IMR-90 (cell line): ENCODE results near the gene CIB2. TPM values are rescaled to one million over a fixed set of nuclear protein-coding genes. Genes with fewer than 3 reads are reported as not detected.
A peak's percentile ranks its signal among the peaks of the same experiment; 100 is the strongest.

Source experiments
- ATAC-seq: fragments of 200-7000 bp; cut with Tn5 transposase; 2 replicates; pipeline ENCODE4 v1.9.1; 2020; ENCODE audit warnings: low read depth, mild to moderate bottlenecking, moderate library complexity
- BruUV-seq: library from RNA; stranded (reverse); fragments of 400-500 nt; replicated peaks from 2 replicates; lab custom pipeline; 2021; lab: Mats Ljungman, UMichigan
- CTCF ChIA-PET: fragments of 300-600 bp; formaldehyde crosslinking; extraction: SDS; loops from one replicate; lab custom pipeline; 2021; ENCODE audit warnings: antibody characterized with exemption; lab: Yijun Ruan, JAX
- POLR2A ChIA-PET: fragments of 300-600 bp; sonication (Branson Sonifier 250); formaldehyde crosslinking; loops from one replicate; lab custom pipeline; 2022; ENCODE audit warnings: antibody characterized with exemption; ENCODE audit not compliant: unreplicated experiment; lab: Charles Lee
- DNase-seq: peaks from one replicate; pipeline ENCODE4 v3.0.0; 2013
- H2AFZ ChIP-seq: replicated peaks from 2 replicates; pipeline ENCODE3; 2013; ENCODE audit warnings: low read length, mild to moderate bottlenecking; ENCODE audit not compliant: poor library complexity
- H2AK5ac ChIP-seq: 2 replicates; pipeline ENCODE4 v1.6.1; 2013; ENCODE audit warnings: low read depth, low read length, inconsistent platforms
- H2AK9ac ChIP-seq: replicated peaks from 2 replicates; pipeline ENCODE3; 2013; ENCODE audit warnings: mild to moderate bottlenecking, low read depth, low read length, moderate library complexity; ENCODE audit not compliant: poor library complexity
- H2BK120ac ChIP-seq: 2 replicates; pipeline ENCODE4 v1.6.1; 2013; ENCODE audit warnings: low read depth, low read length, inconsistent platforms
- H2BK15ac ChIP-seq: 3 replicates; pipeline ENCODE4 v1.6.1; 2013; ENCODE audit warnings: low read depth, low read length, inconsistent platforms
- H2BK20ac ChIP-seq: 2 replicates; pipeline ENCODE4 v1.6.1; 2013; ENCODE audit warnings: low read depth, mild to moderate bottlenecking, inconsistent platforms, low read length, moderate library complexity
- H2BK5ac ChIP-seq: 2 replicates; pipeline ENCODE4 v1.6.1; 2013; ENCODE audit warnings: mild to moderate bottlenecking, low read depth, low read length, inconsistent platforms; ENCODE audit not compliant: poor library complexity, severe bottlenecking
- H3K14ac ChIP-seq: replicated peaks from 2 replicates; pipeline ENCODE4 v1.6.1; 2013; ENCODE audit warnings: low read depth, low read length, inconsistent platforms
- H3K18ac ChIP-seq: 2 replicates; pipeline ENCODE4 v1.6.1; 2013; ENCODE audit warnings: low read depth, low read length, control low read depth
- H3K23ac ChIP-seq: 2 replicates; pipeline ENCODE4 v1.6.1; 2013; ENCODE audit warnings: low read depth, low read length, inconsistent platforms
- H3K27ac ChIP-seq: 2 replicates; pipeline ENCODE4 v1.5.1; 2013; ENCODE audit warnings: mild to moderate bottlenecking, control low read depth, low read length; ENCODE audit not compliant: insufficient read depth
- H3K27me3 ChIP-seq: 2 replicates; pipeline ENCODE4 v1.6.1; 2013; ENCODE audit warnings: low read length; ENCODE audit not compliant: control insufficient read depth, insufficient read depth
- H3K36me3 ChIP-seq: 2 replicates; pipeline ENCODE4 v1.6.1; 2013; ENCODE audit warnings: low read length, mixed read lengths; ENCODE audit not compliant: control insufficient read depth, insufficient read depth
- H3K4ac ChIP-seq: 2 replicates; pipeline ENCODE4 v1.6.1; 2013; ENCODE audit warnings: low read depth, low read length, inconsistent platforms
- H3K4me1 ChIP-seq: 2 replicates; pipeline ENCODE4 v1.6.1; 2013; ENCODE audit warnings: low read length, mixed read lengths; ENCODE audit not compliant: control insufficient read depth, insufficient read depth
- H3K4me2 ChIP-seq: 2 replicates; pipeline ENCODE4 v1.6.1; 2013; ENCODE audit warnings: low read depth, mild to moderate bottlenecking, control low read depth, low read length, moderate library complexity
- H3K4me3 ChIP-seq: 2 replicates; pipeline ENCODE4 v1.5.1; 2013; ENCODE audit warnings: low read depth, mild to moderate bottlenecking, control low read depth, low read length, moderate library complexity; ENCODE audit not compliant: insufficient read depth
- H3K56ac ChIP-seq: 2 replicates; pipeline ENCODE4 v1.6.1; 2013; ENCODE audit warnings: low read length, inconsistent platforms; ENCODE audit not compliant: insufficient read depth; ENCODE audit errors: extremely low read depth
- H3K79me1 ChIP-seq, 2 experiments: 2 replicates each; pipeline ENCODE4 v1.6.1; 2013; ENCODE audit warnings: low read length in 2 of 2, inconsistent platforms in 1 of 2, low read depth in 1 of 2
- H3K9ac ChIP-seq: 2 replicates; pipeline ENCODE4 v1.6.1; 2013; ENCODE audit warnings: low read depth, low read length, control low read depth
- H3K9me1 ChIP-seq: 2 replicates; pipeline ENCODE4 v1.6.1; 2013; ENCODE audit warnings: low read length, inconsistent platforms; ENCODE audit not compliant: insufficient read depth
- H3K9me3 ChIP-seq: 2 replicates; pipeline ENCODE4 v1.6.1; 2013; ENCODE audit warnings: low read length; ENCODE audit not compliant: control insufficient read depth, insufficient read depth
- H4K20me1 ChIP-seq: 2 replicates; pipeline ENCODE4 v1.6.1; 2013; ENCODE audit warnings: low read length, inconsistent platforms; ENCODE audit not compliant: insufficient read depth
- H4K5ac ChIP-seq: 2 replicates; pipeline ENCODE4 v1.6.1; 2013; ENCODE audit warnings: mild to moderate bottlenecking, low read depth, low read length, control low read depth
- H4K8ac ChIP-seq, 2 experiments: 2 replicates each; pipeline ENCODE4 v1.6.1; 2013; ENCODE audit warnings: low read depth in 2 of 2, low read length in 2 of 2, control low read depth in 1 of 2, inconsistent platforms in 1 of 2
- H4K91ac ChIP-seq: 2 replicates; pipeline ENCODE4 v1.6.1; 2013; ENCODE audit warnings: low read depth, low read length, inconsistent platforms; ENCODE audit not compliant: insufficient read depth
- BHLHE40 ChIP-seq: fragments of 150-350 bp; IDR thresholded peaks from 2 replicates; pipeline ENCODE4 v1.6.1; 2016; ENCODE audit warnings: mild to moderate bottlenecking, low read depth, low read length
- CEBPB ChIP-seq: IDR thresholded peaks from 2 replicates; pipeline ENCODE4 v1.6.1; 2012; ENCODE audit warnings: low read depth, low read length, improper control_type of control experiment
- CHD1 ChIP-seq: IDR thresholded peaks from 2 replicates; pipeline ENCODE4 v1.6.1; 2012; ENCODE audit warnings: low read depth, low read length, improper control_type of control experiment
- FOS ChIP-seq: fragments of 150-350 bp; IDR thresholded peaks from 2 replicates; pipeline ENCODE4 v1.6.1; 2016; ENCODE audit warnings: low read depth, low read length
- MAFK ChIP-seq: IDR thresholded peaks from 2 replicates; pipeline ENCODE4 v1.6.1; 2012; ENCODE audit warnings: low read depth, low read length, improper control_type of control experiment
- MAZ ChIP-seq: IDR thresholded peaks from 2 replicates; pipeline ENCODE4 v1.6.1; 2012; ENCODE audit warnings: low read depth, mild to moderate bottlenecking, low read length, improper control_type of control experiment, moderate library complexity, borderline replicate concordance
- MXI1 ChIP-seq: IDR thresholded peaks from 2 replicates; pipeline ENCODE4 v1.6.1; 2012; ENCODE audit warnings: low read depth, mild to moderate bottlenecking, low read length, moderate library complexity, borderline replicate concordance
- NFE2L2 ChIP-seq: fragments of 150-350 bp; IDR thresholded peaks from 2 replicates; pipeline ENCODE4 v1.6.1; 2016; ENCODE audit warnings: low read depth, mild to moderate bottlenecking, low read length
- POLR2A ChIP-seq: IDR thresholded peaks from 2 replicates; pipeline ENCODE4 v1.6.1; 2012; ENCODE audit warnings: mild to moderate bottlenecking, low read depth, low read length
- RAD21 ChIP-seq: IDR thresholded peaks from 2 replicates; pipeline ENCODE4 v1.6.1; 2012; ENCODE audit warnings: low read length, improper control_type of control experiment
- RCOR1 ChIP-seq: IDR thresholded peaks from 2 replicates; pipeline ENCODE4 v1.6.1; 2012; ENCODE audit warnings: mild to moderate bottlenecking, low read length, improper control_type of control experiment; ENCODE audit not compliant: insufficient replicate concordance
- RFX5 ChIP-seq: IDR thresholded peaks from 2 replicates; pipeline ENCODE4 v1.8.0; 2012; ENCODE audit warnings: low read depth, mild to moderate bottlenecking, low read length, moderate library complexity
- SMC3 ChIP-seq: fragments of 150-350 bp; IDR thresholded peaks from 2 replicates; pipeline ENCODE4 v1.6.1; 2016; ENCODE audit warnings: low read depth, mild to moderate bottlenecking, antibody characterized with exemption, low read length, moderate library complexity
- USF2 ChIP-seq: fragments of 150-350 bp; IDR thresholded peaks from 2 replicates; pipeline ENCODE4 v1.6.1; 2017; ENCODE audit warnings: mild to moderate bottlenecking, antibody characterized with exemption, low read length, low read depth
- WGBS, 2 experiments: methylation state at CpG; one replicate each; pipeline versions ENCODE4 v1.1.5 to v1.1.7; 2013; ENCODE audit warnings: missing lambda C conversion rate in 2 of 2; ENCODE audit not compliant: insufficient read length in 1 of 2; ENCODE audit errors: extremely low coverage in 2 of 2; 5-methylcytosine and 5-hydroxymethylcytosine counted together
- dilution Hi-C: fragments of 300-500 bp; cut with HindIII; formaldehyde crosslinking; loops from one replicate; pipeline ENCODE4 v1.14.3; 2018; ENCODE audit warnings: low sequenced_read_pairs; ENCODE audit not compliant: unreplicated experiment
- in situ Hi-C: fragments of 300-500 bp; cut with MboI; formaldehyde crosslinking; loops from 3 replicates; pipeline ENCODE4 v1.14.3; 2019; ENCODE audit warnings: low sequenced_read_pairs, inconsistent platforms, mixed read lengths
- intact Hi-C: fragments of 100-400 bp; cut with micrococcal nuclease; formaldehyde crosslinking; loops from 2 replicates; pipeline ENCODE4 v1.10.0; 2022
- polyA plus RNA-seq, 3 experiments: library from polyadenylated mRNA; depleted of rRNA; stranded (reverse); fragments of >200 nt; gene quantifications; 2 replicates each; pipeline ENCODE4 v1.2.3, GENCODE V29; 2012; ENCODE audit warnings: low replicate concordance in 1 of 3
- total RNA-seq: library from RNA; depleted of rRNA; stranded (reverse); fragments of >200 nt; gene quantifications from 2 replicates; pipeline ENCODE4 v1.2.3, GENCODE V29; 2012
- TF ChIP-seq, protein P1 (sequence below): fragments of 150-350 bp; IDR thresholded peaks from 2 replicates; pipeline ENCODE4 v1.6.1; 2016; ENCODE audit warnings: low read depth, mild to moderate bottlenecking, low read length, moderate library complexity, borderline replicate concordance
- TF ChIP-seq, protein P2 (sequence below): conservative IDR thresholded peaks from 2 replicates; pipeline ENCODE4 v1.5.1; 2012; ENCODE audit warnings: mild to moderate bottlenecking, low read depth, low read length, improper control_type of control experiment

Gene CIB2
- total and polyA plus RNA-seq, 2 of the 4 experiments (the other 2 are of a cell fraction): 2.2 to 2.4 TPM

GRCh38 chr15:78103406-78104118, 27.7 kb downstream of the CIB2 start:
- Histone ChIP-seq H3K9me1 (no peaks in the 10 kb centered on the region), H4K5ac (no peak overlapping the region), H3K4me3 (no peak overlapping the region), H3K9ac (no peak overlapping the region), H3K4ac (no peak overlapping the region), H2AK9ac (peak overlapping the region; percentile 39), H3K36me3 (no peaks in the 10 kb centered on the region), H4K91ac (no peak overlapping the region), H2AK5ac (peak overlapping the region; percentile 30; the same call in 1 of the 2 replicates), H2BK15ac (no peak overlapping the region), H3K27me3 (peaks cover 11% of the 10 kb centered on the region), H3K9me3 (no peaks in the 10 kb centered on the region), H2BK5ac (no peak overlapping the region), H3K4me1 (peaks cover 2% of the 10 kb centered on the region; the same call in 1 of the 2 replicates), H3K4me2 (no peak overlapping the region), H2AFZ (no peak overlapping the region), H3K23ac (no peak overlapping the region), H3K56ac (no peak overlapping the region), H4K20me1 (peaks cover 5% of the 10 kb centered on the region; the same call in 1 of the 2 replicates), H4K8ac (no peak overlapping the region), H3K14ac (no peak overlapping the region), H2BK20ac (no peak overlapping the region), H2BK120ac (no peak overlapping the region), H3K27ac (no peak overlapping the region), H3K79me1 (no peaks in the 10 kb centered on the region), H3K18ac (no peak overlapping the region)
- DNase-seq (no peak), ATAC-seq (no peak)
- dilution Hi-C loops (no loop called here), in situ Hi-C loops (no loop called here), intact Hi-C loops (no loop called here)
- 87% methylated on average over 6 of the region's 12 CpGs; no CpG with 5 or more reads in 1 of the 2 experiments for WGBS, 2 experiments
- TF ChIP-seq BHLHE40: no peak
- no peak for TF ChIP-seq CEBPB
- no peak for TF ChIP-seq RFX5
- no peak for TF ChIP-seq MXI1
- TF ChIP-seq SMC3: no peak
- TF ChIP-seq FOS: no peak
- no peak for TF ChIP-seq MAFK
- no peak for TF ChIP-seq NFE2L2
- TF ChIP-seq RAD21: no peak
- TF ChIP-seq, protein P1, sequence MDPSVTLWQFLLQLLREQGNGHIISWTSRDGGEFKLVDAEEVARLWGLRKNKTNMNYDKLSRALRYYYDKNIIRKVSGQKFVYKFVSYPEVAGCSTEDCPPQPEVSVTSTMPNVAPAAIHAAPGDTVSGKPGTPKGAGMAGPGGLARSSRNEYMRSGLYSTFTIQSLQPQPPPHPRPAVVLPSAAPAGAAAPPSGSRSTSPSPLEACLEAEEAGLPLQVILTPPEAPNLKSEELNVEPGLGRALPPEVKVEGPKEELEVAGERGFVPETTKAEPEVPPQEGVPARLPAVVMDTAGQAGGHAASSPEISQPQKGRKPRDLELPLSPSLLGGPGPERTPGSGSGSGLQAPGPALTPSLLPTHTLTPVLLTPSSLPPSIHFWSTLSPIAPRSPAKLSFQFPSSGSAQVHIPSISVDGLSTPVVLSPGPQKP: no peak
- no peak for TF ChIP-seq MAZ
- TF ChIP-seq CHD1: no peak
- no peak for TF ChIP-seq USF2
- TF ChIP-seq POLR2A: no peak
- TF ChIP-seq, protein P2, sequence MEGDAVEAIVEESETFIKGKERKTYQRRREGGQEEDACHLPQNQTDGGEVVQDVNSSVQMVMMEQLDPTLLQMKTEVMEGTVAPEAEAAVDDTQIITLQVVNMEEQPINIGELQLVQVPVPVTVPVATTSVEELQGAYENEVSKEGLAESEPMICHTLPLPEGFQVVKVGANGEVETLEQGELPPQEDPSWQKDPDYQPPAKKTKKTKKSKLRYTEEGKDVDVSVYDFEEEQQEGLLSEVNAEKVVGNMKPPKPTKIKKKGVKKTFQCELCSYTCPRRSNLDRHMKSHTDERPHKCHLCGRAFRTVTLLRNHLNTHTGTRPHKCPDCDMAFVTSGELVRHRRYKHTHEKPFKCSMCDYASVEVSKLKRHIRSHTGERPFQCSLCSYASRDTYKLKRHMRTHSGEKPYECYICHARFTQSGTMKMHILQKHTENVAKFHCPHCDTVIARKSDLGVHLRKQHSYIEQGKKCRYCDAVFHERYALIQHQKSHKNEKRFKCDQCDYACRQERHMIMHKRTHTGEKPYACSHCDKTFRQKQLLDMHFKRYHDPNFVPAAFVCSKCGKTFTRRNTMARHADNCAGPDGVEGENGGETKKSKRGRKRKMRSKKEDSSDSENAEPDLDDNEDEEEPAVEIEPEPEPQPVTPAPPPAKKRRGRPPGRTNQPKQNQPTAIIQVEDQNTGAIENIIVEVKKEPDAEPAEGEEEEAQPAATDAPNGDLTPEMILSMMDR: no peak
- TF ChIP-seq RCOR1: no peak
- BruUV-seq: no TSS peak
- ChIA-PET CTCF (no interaction called here), POLR2A (no interaction called here)
